ENCODE data around the gene HEATR9. TPM values are rescaled to one million over a fixed set of nuclear protein-coding genes. Genes with fewer than 3 reads are reported as not detected.

Gene HEATR9
- total RNA-seq, 1 donor from 2014 or later: not detected

- peak in 1 of 2 donors; percentile 31 for DNase-seq (ENCODE audit: low read depth in 2 of 2)
Observed at GRCh38 chr17:35865412-35866340, 3.0 kb downstream of the HEATR9 start.

- DNase-seq (ENCODE audit: low read depth in 2 of 2): no peak
Observed at GRCh38 chr17:35864853-35865252, 3.8 kb downstream of the HEATR9 start.

- no peak for DNase-seq (ENCODE audit: low read depth in 2 of 2)
Observed at GRCh38 chr17:35856603-35857002, 12.1 kb downstream of the HEATR9 start.

GRCh38 chr17:35855965-35856364 lies 12.7 kb downstream of the HEATR9 start:
- no peak for DNase-seq (ENCODE audit: low read depth in 2 of 2)

- peak; percentile 72 to 82 for DNase-seq (ENCODE audit: low read depth in 2 of 2)
Observed at GRCh38 chr17:35849469-35850348, 19.0 kb downstream of the HEATR9 start.

- no peak for DNase-seq (ENCODE audit: low read depth in 2 of 2)
Observed at GRCh38 chr17:35847633-35848373, 20.9 kb downstream of the HEATR9 start.

GRCh38 chr17:35847006-35847405 lies 21.7 kb downstream of the HEATR9 start:
- no peak for DNase-seq (ENCODE audit: low read depth in 2 of 2)

- DNase-seq (ENCODE audit: low read depth in 2 of 2): no peak
Observed at GRCh38 chr17:35846055-35846809, 22.5 kb downstream of the HEATR9 start.

GRCh38 chr17:35844547-35844946 lies 24.1 kb downstream of the HEATR9 start:
- DNase-seq (ENCODE audit: low read depth in 2 of 2): no peak

- no peak for DNase-seq (ENCODE audit: low read depth in 2 of 2)
Observed at GRCh38 chr17:35843698-35844097, 25.0 kb downstream of the HEATR9 start.

- DNase-seq (ENCODE audit: low read depth in 2 of 2): no peak
Observed at GRCh38 chr17:35842239-35842638, 26.5 kb downstream of the HEATR9 start.

GRCh38 chr17:35841505-35841904 lies 27.2 kb downstream of the HEATR9 start:
- DNase-seq (ENCODE audit: low read depth in 2 of 2): no peak

GRCh38 chr17:35841101-35841500 lies 27.6 kb downstream of the HEATR9 start:
- no peak for DNase-seq (ENCODE audit: low read depth in 2 of 2)

GRCh38 chr17:35825206-35825605 lies 43.5 kb downstream of the HEATR9 start:
- no peak for DNase-seq (ENCODE audit: low read depth in 2 of 2)

- DNase-seq (ENCODE audit: low read depth in 2 of 2): no peak
Observed at GRCh38 chr17:35821308-35821707, 47.4 kb downstream of the HEATR9 start.

GRCh38 chr17:35819455-35819854 lies 49.2 kb downstream of the HEATR9 start:
- no peak for DNase-seq (ENCODE audit: low read depth in 2 of 2)

- no peak for DNase-seq (ENCODE audit: low read depth in 2 of 2)
Observed at GRCh38 chr17:35817196-35817595, 51.5 kb downstream of the HEATR9 start.

- no peak for DNase-seq (ENCODE audit: low read depth in 2 of 2)
Observed at GRCh38 chr17:35816723-35817122, 52.0 kb downstream of the HEATR9 start.

- no peak for DNase-seq (ENCODE audit: low read depth in 2 of 2)
Observed at GRCh38 chr17:35812456-35812855, 56.2 kb downstream of the HEATR9 start.

- DNase-seq (ENCODE audit: low read depth in 2 of 2): no peak
Observed at GRCh38 chr17:35811759-35812158, 56.9 kb downstream of the HEATR9 start.

All from dermis microvascular lymphatic vessel endothelial cell (primary cell).